Measurements from ENCODE around the gene PNN. TPM values are rescaled to one million over a fixed set of nuclear protein-coding genes. Genes with fewer than 3 reads are reported as not detected.

The PNN gene
- total and polyA plus RNA-seq, 9 of the 15 experiments (the other 6 are each of a cell fraction or from before 2014, with no cell fraction given): 30.2 to 188 (median 69.7) TPM

DNA sequence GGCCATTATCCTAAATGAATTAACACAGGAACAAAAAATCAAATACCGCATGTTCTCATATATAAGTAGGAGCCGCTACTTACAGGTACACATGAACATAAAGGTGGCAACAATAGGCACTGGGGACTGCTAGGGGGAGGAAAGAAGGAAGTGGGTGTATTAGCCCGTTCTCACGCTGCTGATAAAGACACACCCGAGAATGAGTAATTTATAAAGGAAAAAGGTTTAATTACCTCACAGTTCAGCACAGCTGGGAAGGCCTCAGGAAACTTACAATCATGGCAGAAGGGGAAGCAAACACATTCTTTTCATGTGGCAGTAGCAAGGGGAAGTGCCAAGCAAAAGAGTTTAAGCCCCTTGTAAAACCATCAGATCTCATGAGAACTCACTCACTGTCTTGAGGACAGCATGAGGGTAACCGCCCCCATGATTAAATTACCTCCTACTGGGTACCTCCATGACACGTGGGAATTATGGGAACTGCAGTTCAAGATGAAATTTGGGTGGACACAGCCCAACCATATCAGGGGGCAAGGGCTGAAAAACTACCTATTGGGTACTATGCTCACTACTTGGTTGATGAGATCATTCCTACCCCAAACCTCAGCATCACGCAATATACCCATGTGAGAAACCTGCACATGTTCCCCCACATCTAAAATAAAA, 42.3 kb downstream of the PNN start:
- Histone ChIP-seq H3K4me3 (no peak overlapping the region), H3K4me2 (ENCODE audit: insufficient read depth, low read length) (peak overlapping the region; percentile 11; the same call in 1 of the 2 replicates), H3K79me2 (ENCODE audit: control insufficient read depth, insufficient read depth, low read length) (no peaks in the 10 kb centered on the region), H3K9me3 (replicated peaks; ENCODE audit: control insufficient read depth, insufficient read depth, low read depth, low read length) (no peaks in the 10 kb centered on the region), H3K9me1 (ENCODE audit: control insufficient read depth, insufficient read depth, low read length) (no peaks in the 10 kb centered on the region), H3K27ac (ENCODE audit: extremely low read depth, low read depth, low read length) (no peak overlapping the region), H3K36me3 (ENCODE audit: control insufficient read depth, insufficient read depth, low read length) (no peaks in the 10 kb centered on the region), H3K4me1 (replicated peaks in 1 of 2; ENCODE audit: control insufficient read depth in 2 of 2, insufficient read depth in 2 of 2, low read length in 2 of 2) (peaks cover 0 to 6% of the 10 kb centered on the region in 2 experiments; a peak in 1 of 5 replicates), H3K9ac (ENCODE audit: insufficient read depth in 1 of 2, low read depth in 2 of 2, low read length in 2 of 2) (no peak overlapping the region), H3K27me3 (ENCODE audit: control insufficient read depth in 2 of 2, insufficient read depth in 2 of 2, low read length in 2 of 2) (no peaks in the 10 kb centered on the region), H4K20me1 (replicated peaks; ENCODE audit: control insufficient read depth, insufficient read depth, low read length) (no peaks in the 10 kb centered on the region), H2AFZ (ENCODE audit: low read depth, low read length) (peak overlapping the region; percentile 74; the same call in 1 of the 2 replicates)
- DNase-seq (ENCODE audit: extremely low read depth in 1 of 4, low spot score in 3 of 4) (no peak), ATAC-seq (peak; percentile 30), FAIRE-seq (no peak)
- ChIA-PET POLR2A (no interaction called here), CTCF (ENCODE audit: low intra/inter-chr PET ratio) (no interaction called here)
- in situ Hi-C loops (cut with MboI): no loop called here
- BruUV-seq (replicated peaks): no TSS peak
- TF ChIP-seq SPI1 (IDR thresholded peaks at IDR 0.05; ENCODE audit: borderline replicate concordance, low read depth, low read length): peak; percentile 32; the same call in 1 of the 2 replicates
- TF ChIP-seq, protein P1, sequence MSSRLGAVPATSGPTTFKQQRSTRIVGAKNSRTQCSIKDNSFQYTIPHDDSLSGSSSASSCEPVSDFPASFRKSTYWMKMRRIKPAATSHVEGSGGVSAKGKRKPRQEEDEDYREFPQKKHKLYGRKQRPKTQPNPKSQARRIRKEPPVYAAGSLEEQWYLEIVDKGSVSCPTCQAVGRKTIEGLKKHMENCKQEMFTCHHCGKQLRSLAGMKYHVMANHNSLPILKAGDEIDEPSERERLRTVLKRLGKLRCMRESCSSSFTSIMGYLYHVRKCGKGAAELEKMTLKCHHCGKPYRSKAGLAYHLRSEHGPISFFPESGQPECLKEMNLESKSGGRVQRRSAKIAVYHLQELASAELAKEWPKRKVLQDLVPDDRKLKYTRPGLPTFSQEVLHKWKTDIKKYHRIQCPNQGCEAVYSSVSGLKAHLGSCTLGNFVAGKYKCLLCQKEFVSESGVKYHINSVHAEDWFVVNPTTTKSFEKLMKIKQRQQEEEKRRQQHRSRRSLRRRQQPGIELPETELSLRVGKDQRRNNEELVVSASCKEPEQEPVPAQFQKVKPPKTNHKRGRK (tag; IDR thresholded peaks at IDR 0.05): no peak
- 37% methylated on average over 8 of the region's 8 CpGs for WGBS (ENCODE audit: insufficient coverage, low coverage, missing lambda C conversion rate)
- intact Hi-C loops (cut with micrococcal nuclease): no loop called here

Measured in K562 (cell line).